K562 (cell line): ENCODE data around the gene TM4SF5. TPM values are rescaled to one million over a fixed set of nuclear protein-coding genes. Genes with fewer than 3 reads are reported as not detected.

Experiments
- CHCHD3 ChIP-seq: fragments of 250-450 bp; sonication (Bioruptor Pico); IDR thresholded peaks from 2 replicates; pipeline ENCODE4 v2.1.2; 2022; ENCODE audit warnings: mild to moderate bottlenecking
- EGR1 ChIP-seq: fragments of 450-650 bp; conservative IDR thresholded peaks from 2 replicates; pipeline ENCODE4 v1.6.1; 2017; ENCODE audit warnings: mild to moderate bottlenecking
- MAFF ChIP-seq: IDR thresholded peaks from 2 replicates; pipeline ENCODE4 v1.6.1; 2012; ENCODE audit warnings: low read length, improper control_type of control experiment
- MGA ChIP-seq: fragments of 450-650 bp; IDR thresholded peaks from 2 replicates; pipeline ENCODE4 v1.6.1; 2016; ENCODE audit warnings: mild to moderate bottlenecking, moderate library complexity
- NCOA4 ChIP-seq: fragments of 450-650 bp; IDR thresholded peaks from 2 replicates; pipeline ENCODE4 v1.6.1; 2018; ENCODE audit warnings: mild to moderate bottlenecking; ENCODE audit not compliant: partially characterized antibody
- SAFB ChIP-seq: fragments of 200-400 bp; formaldehyde crosslinking; IDR thresholded peaks from 2 replicates; pipeline ENCODE4 v1.6.1; 2017; ENCODE audit warnings: low read depth, low read length, borderline replicate concordance
- SOX6 ChIP-seq: fragments of 450-650 bp; IDR thresholded peaks from 2 replicates; pipeline ENCODE4 v1.6.1; 2014; ENCODE audit warnings: mild to moderate bottlenecking
- ZBTB33 ChIP-seq: sonication (generic); formaldehyde crosslinking; IDR thresholded peaks from 2 replicates; pipeline ENCODE4 v1.8.1; 2023; ENCODE audit warnings: mild to moderate bottlenecking, missing genetic modification reagents
- ZMIZ1 ChIP-seq, 2 experiments: fragments of 150-350 bp in 1 of 2; IDR thresholded peaks; 2 replicates each; pipeline ENCODE4 v1.6.1; 2012 to 2016; ENCODE audit warnings: low read depth in 2 of 2, low read length in 2 of 2, mild to moderate bottlenecking in 1 of 2, moderate library complexity in 1 of 2
- ZNF76 ChIP-seq: fragments of 250-450 bp; sonication (Bioruptor Pico); IDR thresholded peaks from 2 replicates; pipeline ENCODE4 v1.4.0; 2020; ENCODE audit warnings: mild to moderate bottlenecking, moderate library complexity, borderline replicate concordance
- polyA plus RNA-seq, 8 experiments: library from polyadenylated mRNA; depleted of rRNA in 4 of 8; stranded (reverse) in 5 of 8; unstranded in 3 of 8; fragments of >200 nt; fragmentation: Nextera tagmentation in 2 of 8; fragmentation: Illumina TruSeq in 1 of 8; extraction: Ambion mirVana in 2 of 8; extraction: Trizol in 1 of 8; gene quantifications; 2 replicates each; pipeline versions ENCODE4 v1.2.1 to v1.2.3, GENCODE V29; 2011 to 2014; ENCODE audit warnings: inconsistent platforms in 1 of 8, missing spikeins in 1 of 8
- total RNA-seq, 7 experiments: library from RNA; depleted of rRNA in 6 of 7; stranded (reverse); fragments of >200 nt in 6 of 7; fragmentation: Illumina TruSeq in 2 of 7; extraction: Trizol in 2 of 7; gene quantifications; 2 replicates each; pipeline versions ENCODE4 v1.2.1 to v1.2.3, GENCODE V29; 2011 to 2021; ENCODE audit warnings: low replicate concordance in 1 of 7

TM4SF5 gene
- total and polyA plus RNA-seq, 9 of the 15 experiments (the other 6 are each of a cell fraction or from before 2014, with no cell fraction given): not detected

- TF ChIP-seq MGA: peak; percentile 62
- no peak for TF ChIP-seq MAFF
- TF ChIP-seq ZMIZ1 (IDR thresholded peaks at IDR 0.05; ENCODE audit: low read depth in 2 of 2, low read length in 2 of 2): no peak
- no peak for TF ChIP-seq CHCHD3
- peak; percentile 52 for TF ChIP-seq EGR1
- peak; percentile 32; the same call in 1 of the 2 replicates for TF ChIP-seq SOX6
- 0 out of 2 replicates have a peak, but pooled peaks have one; percentile 21 for TF ChIP-seq SAFB
- no peak for TF ChIP-seq NCOA4
- TF ChIP-seq ZBTB33 (CRISPR knock-in tag): peak; percentile 82; the same call in 1 of the 2 replicates
- no peak for TF ChIP-seq ZNF76
Observed at GRCh38 chr17:4789951-4790704, 18.4 kb downstream of the TM4SF5 start (continued).
